ENCODE measurements around the gene MAP3K3.

- no peak for TF ChIP-seq CTCF (tag by site-specific recombination; IDR thresholded peaks at IDR 0.05)
- TF ChIP-seq ZNF777 (tag by site-specific recombination; IDR thresholded peaks at IDR 0.05; ENCODE audit: borderline replicate concordance), result no peak
- TF ChIP-seq ZNF274 (IDR thresholded peaks at IDR 0.05; ENCODE audit: low read length), result no peak
- no peak for TF ChIP-seq ZNF274 (tag by site-specific recombination; IDR thresholded peaks at IDR 0.05; ENCODE audit: borderline replicate concordance)
- no peak for TF ChIP-seq YY1 (tag by site-specific recombination; IDR thresholded peaks at IDR 0.05)
- TF ChIP-seq ZNF140 (tag by site-specific recombination; IDR thresholded peaks at IDR 0.05), result no peak
- TF ChIP-seq ZNF121 (tag by site-specific recombination; IDR thresholded peaks at IDR 0.05), result no peak
- TF ChIP-seq ZNF76 (tag by site-specific recombination; IDR thresholded peaks at IDR 0.05; ENCODE audit: borderline replicate concordance, low read depth), result no peak
Measured at GRCh38 chr17:63652106-63652505, 29.9 kb downstream of the MAP3K3 start.

Measured in HEK293 (cell line).